ENCODE measurements around the gene MBOAT1.

- TF ChIP-seq POLR2A (IDR thresholded peaks at IDR 0.05): no peak
- TF ChIP-seq, protein P1, sequence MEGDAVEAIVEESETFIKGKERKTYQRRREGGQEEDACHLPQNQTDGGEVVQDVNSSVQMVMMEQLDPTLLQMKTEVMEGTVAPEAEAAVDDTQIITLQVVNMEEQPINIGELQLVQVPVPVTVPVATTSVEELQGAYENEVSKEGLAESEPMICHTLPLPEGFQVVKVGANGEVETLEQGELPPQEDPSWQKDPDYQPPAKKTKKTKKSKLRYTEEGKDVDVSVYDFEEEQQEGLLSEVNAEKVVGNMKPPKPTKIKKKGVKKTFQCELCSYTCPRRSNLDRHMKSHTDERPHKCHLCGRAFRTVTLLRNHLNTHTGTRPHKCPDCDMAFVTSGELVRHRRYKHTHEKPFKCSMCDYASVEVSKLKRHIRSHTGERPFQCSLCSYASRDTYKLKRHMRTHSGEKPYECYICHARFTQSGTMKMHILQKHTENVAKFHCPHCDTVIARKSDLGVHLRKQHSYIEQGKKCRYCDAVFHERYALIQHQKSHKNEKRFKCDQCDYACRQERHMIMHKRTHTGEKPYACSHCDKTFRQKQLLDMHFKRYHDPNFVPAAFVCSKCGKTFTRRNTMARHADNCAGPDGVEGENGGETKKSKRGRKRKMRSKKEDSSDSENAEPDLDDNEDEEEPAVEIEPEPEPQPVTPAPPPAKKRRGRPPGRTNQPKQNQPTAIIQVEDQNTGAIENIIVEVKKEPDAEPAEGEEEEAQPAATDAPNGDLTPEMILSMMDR (IDR thresholded peaks at IDR 0.05): no peak
These were observed 40.8 kb upstream of the MBOAT1 start for GRCh38 chr6:20253021-20253420.
